WERI-Rb-1 (cell line): ENCODE results near the gene PCDHGB4.
"Not testable (repeated sequence)": the region's sequence is repeated elsewhere in the genome, so short reads cannot be mapped to it uniquely, and the experiment has no call there.

Source experiments
- DNase-seq: peaks from one replicate; pipeline ENCODE4 v3.0.0-alpha.2; 2020
- H3K27ac ChIP-seq: fragments of 250-450 bp; sonication (Bioruptor Pico); 2 replicates; pipeline ENCODE4 v1.5.1; 2020; ENCODE audit warnings: mild to moderate bottlenecking, moderate library complexity
- H3K27me3 ChIP-seq: fragments of 250-450 bp; sonication (Bioruptor Pico); 2 replicates; pipeline ENCODE4 v1.5.1; 2021; ENCODE audit warnings: mild to moderate bottlenecking, low read depth, moderate library complexity; ENCODE audit not compliant: insufficient read depth, severe bottlenecking
- H3K36me3 ChIP-seq: fragments of 250-450 bp; sonication (Bioruptor Pico); 2 replicates; pipeline ENCODE4 v1.5.1; 2020; ENCODE audit warnings: mild to moderate bottlenecking, moderate library complexity
- H3K4me3 ChIP-seq: 2 replicates; pipeline ENCODE4 v1.5.1; 2011; ENCODE audit warnings: low read depth, mild to moderate bottlenecking, control low read depth, low read length
- H3K9me3 ChIP-seq: fragments of 250-450 bp; sonication (Bioruptor Pico); 2 replicates; pipeline ENCODE4 v1.5.1; 2021; ENCODE audit warnings: mild to moderate bottlenecking, moderate library complexity; ENCODE audit not compliant: severe bottlenecking
- TF ChIP-seq, protein P1 (sequence below): IDR thresholded peaks from 2 replicates; pipeline ENCODE4 v1.5.1; 2011; ENCODE audit warnings: low read depth, mild to moderate bottlenecking, control low read depth, inconsistent platforms, low read length

Gene PCDHGB4

DNA sequence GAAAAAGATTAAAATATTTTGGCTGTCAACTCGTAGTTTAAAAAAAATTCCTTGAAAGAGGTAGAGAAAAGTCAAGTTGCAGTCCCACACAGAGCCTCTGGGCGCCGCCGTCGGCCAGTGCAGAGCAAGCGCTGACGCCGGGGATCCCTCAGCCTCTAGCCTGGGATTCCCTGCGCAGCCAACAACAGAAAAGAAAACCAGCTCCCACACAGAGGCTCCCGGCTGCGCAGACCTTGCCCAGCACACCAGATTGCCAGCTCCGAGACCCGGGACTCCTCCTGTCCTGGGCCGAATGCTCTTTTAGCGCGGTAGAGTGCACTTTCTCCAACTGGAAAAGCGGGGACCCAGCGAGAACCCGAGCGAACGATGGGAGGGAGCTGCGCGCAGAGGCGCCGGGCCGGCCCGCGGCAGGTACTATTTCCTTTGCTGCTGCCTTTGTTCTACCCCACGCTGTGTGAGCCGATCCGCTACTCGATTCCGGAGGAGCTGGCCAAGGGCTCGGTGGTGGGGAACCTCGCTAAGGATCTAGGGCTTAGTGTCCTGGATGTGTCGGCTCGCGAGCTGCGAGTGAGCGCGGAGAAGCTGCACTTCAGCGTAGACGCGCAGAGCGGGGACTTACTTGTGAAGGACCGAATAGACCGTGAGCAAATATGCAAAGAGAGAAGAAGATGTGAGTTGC, 30.1 kb downstream of the PCDHGB4 start, which contains the start of gene PCDHGB7:
Gene PCDHGB7, plus strand, starts transcription at position 184 of the 679 bp plus-strand sequence. Its CDS starts 183 bp downstream, at position 367.
- H3K36me3 ChIP-seq, H3K27me3 ChIP-seq, H3K27ac ChIP-seq, H3K4me3 ChIP-seq: not testable (repeated sequence)
- DNase-seq, result peak; percentile 58
- peaks cover 25% of the 10 kb centered on the region for H3K9me3 ChIP-seq
- TF ChIP-seq, protein P1, sequence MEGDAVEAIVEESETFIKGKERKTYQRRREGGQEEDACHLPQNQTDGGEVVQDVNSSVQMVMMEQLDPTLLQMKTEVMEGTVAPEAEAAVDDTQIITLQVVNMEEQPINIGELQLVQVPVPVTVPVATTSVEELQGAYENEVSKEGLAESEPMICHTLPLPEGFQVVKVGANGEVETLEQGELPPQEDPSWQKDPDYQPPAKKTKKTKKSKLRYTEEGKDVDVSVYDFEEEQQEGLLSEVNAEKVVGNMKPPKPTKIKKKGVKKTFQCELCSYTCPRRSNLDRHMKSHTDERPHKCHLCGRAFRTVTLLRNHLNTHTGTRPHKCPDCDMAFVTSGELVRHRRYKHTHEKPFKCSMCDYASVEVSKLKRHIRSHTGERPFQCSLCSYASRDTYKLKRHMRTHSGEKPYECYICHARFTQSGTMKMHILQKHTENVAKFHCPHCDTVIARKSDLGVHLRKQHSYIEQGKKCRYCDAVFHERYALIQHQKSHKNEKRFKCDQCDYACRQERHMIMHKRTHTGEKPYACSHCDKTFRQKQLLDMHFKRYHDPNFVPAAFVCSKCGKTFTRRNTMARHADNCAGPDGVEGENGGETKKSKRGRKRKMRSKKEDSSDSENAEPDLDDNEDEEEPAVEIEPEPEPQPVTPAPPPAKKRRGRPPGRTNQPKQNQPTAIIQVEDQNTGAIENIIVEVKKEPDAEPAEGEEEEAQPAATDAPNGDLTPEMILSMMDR, result peak; percentile 67

- H3K9me3 ChIP-seq, result peaks cover 25% of the 10 kb centered on the region
- no peaks in the 10 kb centered on the region for H3K36me3 ChIP-seq
- H3K27ac ChIP-seq, result no peak overlapping the region
- H3K27me3 ChIP-seq, result no peaks in the 10 kb centered on the region
- H3K4me3 ChIP-seq, result no peak overlapping the region
- TF ChIP-seq, protein P1, result no peak
- no peak for DNase-seq
Observed at GRCh38 chr5:141419074-141419880, 31.8 kb downstream of the PCDHGB4 start.

GRCh38 chr5:141420855-141421488, 33.5 kb downstream of the PCDHGB4 start, which contains the start of gene PCDHGA11:
TSS of gene PCDHGA11 (plus strand) at chr5:141421051. CDS start at chr5:141421228, 177 bp downstream.
- TF ChIP-seq, protein P1, result no peak; the same call in 1 of the 2 replicates
- Histone ChIP-seq H3K27ac (no peak within 1 kb of the TSS), H3K9me3 (peaks cover 25% of the 10 kb centered on the region), H3K4me3 (no peak within 1 kb of the TSS), H3K36me3 (no peaks in the 10 kb centered on the region), H3K27me3 (no peaks in the 10 kb centered on the region)
- DNase-seq, result peak; percentile 30

GRCh38 chr5:141421489-141421855, 34.0 kb downstream of the PCDHGB4 start:
- no peak for DNase-seq
- H3K27me3 ChIP-seq, result no peaks in the 10 kb centered on the region
- no peaks in the 10 kb centered on the region for H3K36me3 ChIP-seq
- TF ChIP-seq, protein P1, result no peak
- H3K9me3 ChIP-seq, result peaks cover 25% of the 10 kb centered on the region
- H3K27ac ChIP-seq, result no peak overlapping the region
- H3K4me3 ChIP-seq, result no peak overlapping the region

DNA sequence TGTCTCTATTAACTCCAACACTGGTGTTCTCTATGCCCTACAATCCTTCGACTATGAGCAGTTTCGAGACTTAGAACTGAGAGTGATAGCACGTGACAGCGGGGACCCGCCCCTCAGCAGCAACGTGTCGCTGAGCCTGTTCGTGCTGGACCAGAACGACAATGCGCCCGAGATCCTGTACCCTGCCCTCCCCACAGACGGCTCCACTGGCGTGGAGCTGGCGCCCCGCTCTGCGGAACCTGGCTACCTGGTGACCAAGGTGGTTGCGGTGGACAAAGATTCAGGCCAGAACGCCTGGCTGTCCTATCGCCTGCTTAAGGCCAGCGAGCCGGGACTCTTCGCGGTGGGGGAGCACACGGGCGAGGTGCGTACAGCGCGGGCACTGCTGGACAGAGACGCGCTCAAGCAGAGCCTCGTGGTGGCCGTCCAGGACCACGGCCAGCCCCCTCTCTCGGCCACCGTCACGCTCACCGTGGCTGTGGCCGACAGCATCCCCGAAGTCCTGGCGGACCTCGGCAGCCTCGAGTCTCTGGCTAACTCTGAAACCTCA, 35.3 kb downstream of the PCDHGB4 start:
- no peaks in the 10 kb centered on the region for H3K36me3 ChIP-seq
- H3K27ac ChIP-seq, result no peak overlapping the region
- no peak for DNase-seq
- TF ChIP-seq, protein P1, result no peak
- H3K9me3 ChIP-seq, result peaks cover 27% of the 10 kb centered on the region
- H3K4me3 ChIP-seq, result no peak overlapping the region
- no peaks in the 10 kb centered on the region for H3K27me3 ChIP-seq
